Ascending aorta (tissue), 2 donors: Measurements from ENCODE around the gene NTN3. TPM values are rescaled to one million over a fixed set of nuclear protein-coding genes. Genes with fewer than 3 reads are reported as not detected.

Experiments used
- DNase-seq, 2 donors: peaks; one replicate each; pipeline ENCODE4 v3.0.0-alpha.2; 2019; ENCODE audit warnings: low spot score in 2 of 2
- H3K27ac ChIP-seq, 2 donors: fragments of 200-600 bp; sonication (generic); one replicate each; pipeline ENCODE4 v1.5.1; 2016 to 2017; ENCODE audit warnings: mild to moderate bottlenecking in 1 of 2
- H3K27me3 ChIP-seq: fragments of 200-600 bp; sonication (generic); one replicate; pipeline ENCODE4 v1.5.1; 2017
- H3K36me3 ChIP-seq, 2 donors: fragments of 200-600 bp; sonication (generic); one replicate each; pipeline ENCODE4 v1.5.1; 2016
- H3K4me1 ChIP-seq, 2 donors: fragments of 200-600 bp; sonication (generic); one replicate each; pipeline ENCODE4 v1.5.1; 2016 to 2017; ENCODE audit warnings: mild to moderate bottlenecking in 1 of 2
- H3K4me3 ChIP-seq, 2 donors: fragments of 200-600 bp; sonication (generic); one replicate each; pipeline ENCODE4 v1.5.1; 2016 to 2017; ENCODE audit warnings: mild to moderate bottlenecking in 1 of 2
- H3K9me3 ChIP-seq, 2 donors: fragments of 200-600 bp; sonication (generic); one replicate each; pipeline ENCODE4 v1.5.1; 2016
- intact Hi-C: fragments of 100-400 bp; cut with DNase I; formaldehyde crosslinking; loops from one replicate; pipeline ENCODE4 v1.15.1; 2023
- total RNA-seq: library from RNA; depleted of rRNA; stranded (reverse); fragments of >200 nt; gene quantifications from one replicate; pipeline ENCODE4 v1.1.0, GENCODE V29; 2016
- TF ChIP-seq, protein P1 (sequence below), 3 experiments: fragments of 200-600 bp in 2 of 3; fragments of 450-650 bp in 1 of 3; sonication (generic) in 2 of 3; IDR thresholded peaks; one replicate each; pipeline ENCODE4 v1.5.1; 2016 to 2019; ENCODE audit warnings: antibody characterized with exemption in 3 of 3, mild to moderate bottlenecking in 1 of 3, moderate library complexity in 1 of 3

The NTN3 gene
- total RNA-seq, 1 donor from 2014 or later, result not detected

DNA sequence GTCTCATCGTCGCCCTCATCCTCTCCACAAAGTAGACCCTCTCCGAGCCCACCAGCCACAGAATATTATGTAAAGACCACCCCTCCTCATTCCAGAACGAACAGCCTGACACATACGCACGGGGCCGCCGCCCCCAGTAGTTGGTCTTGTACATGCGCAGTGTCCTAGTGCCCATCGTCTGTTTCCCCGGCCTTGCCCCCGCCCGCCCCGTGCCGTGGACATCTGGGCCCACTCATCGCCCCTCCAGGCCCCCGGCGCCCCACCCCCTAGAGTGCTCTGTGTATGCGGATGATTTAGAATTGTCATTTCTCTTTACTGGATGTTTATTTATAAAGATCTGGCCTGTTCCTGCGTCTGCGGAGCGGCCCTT is 48.6 kb downstream of the NTN3 start:
- intact Hi-C loops, result loop anchor here (10.0 kb wide), 2 partner anchors 255 to 555 kb away; partner anchors contain the start of genes ELOB, RNF151 and RPS2
- peak overlapping the region; percentile 77 to 80 for H3K27ac ChIP-seq
- no peaks in the 10 kb centered on the region for H3K27me3 ChIP-seq
- H3K36me3 ChIP-seq, result peaks cover 6 to 25% of the 10 kb centered on the region in 2 donors
- TF ChIP-seq, protein P1, sequence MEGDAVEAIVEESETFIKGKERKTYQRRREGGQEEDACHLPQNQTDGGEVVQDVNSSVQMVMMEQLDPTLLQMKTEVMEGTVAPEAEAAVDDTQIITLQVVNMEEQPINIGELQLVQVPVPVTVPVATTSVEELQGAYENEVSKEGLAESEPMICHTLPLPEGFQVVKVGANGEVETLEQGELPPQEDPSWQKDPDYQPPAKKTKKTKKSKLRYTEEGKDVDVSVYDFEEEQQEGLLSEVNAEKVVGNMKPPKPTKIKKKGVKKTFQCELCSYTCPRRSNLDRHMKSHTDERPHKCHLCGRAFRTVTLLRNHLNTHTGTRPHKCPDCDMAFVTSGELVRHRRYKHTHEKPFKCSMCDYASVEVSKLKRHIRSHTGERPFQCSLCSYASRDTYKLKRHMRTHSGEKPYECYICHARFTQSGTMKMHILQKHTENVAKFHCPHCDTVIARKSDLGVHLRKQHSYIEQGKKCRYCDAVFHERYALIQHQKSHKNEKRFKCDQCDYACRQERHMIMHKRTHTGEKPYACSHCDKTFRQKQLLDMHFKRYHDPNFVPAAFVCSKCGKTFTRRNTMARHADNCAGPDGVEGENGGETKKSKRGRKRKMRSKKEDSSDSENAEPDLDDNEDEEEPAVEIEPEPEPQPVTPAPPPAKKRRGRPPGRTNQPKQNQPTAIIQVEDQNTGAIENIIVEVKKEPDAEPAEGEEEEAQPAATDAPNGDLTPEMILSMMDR (IDR thresholded peaks at IDR 0.05), result no peak
- H3K4me1 ChIP-seq, result peaks cover 12 to 56% of the 10 kb centered on the region in 2 donors
- H3K4me3 ChIP-seq, result peak overlapping the region; percentile 19 to 87
- H3K9me3 ChIP-seq, result no peaks in the 10 kb centered on the region
- no peak for DNase-seq

DNA sequence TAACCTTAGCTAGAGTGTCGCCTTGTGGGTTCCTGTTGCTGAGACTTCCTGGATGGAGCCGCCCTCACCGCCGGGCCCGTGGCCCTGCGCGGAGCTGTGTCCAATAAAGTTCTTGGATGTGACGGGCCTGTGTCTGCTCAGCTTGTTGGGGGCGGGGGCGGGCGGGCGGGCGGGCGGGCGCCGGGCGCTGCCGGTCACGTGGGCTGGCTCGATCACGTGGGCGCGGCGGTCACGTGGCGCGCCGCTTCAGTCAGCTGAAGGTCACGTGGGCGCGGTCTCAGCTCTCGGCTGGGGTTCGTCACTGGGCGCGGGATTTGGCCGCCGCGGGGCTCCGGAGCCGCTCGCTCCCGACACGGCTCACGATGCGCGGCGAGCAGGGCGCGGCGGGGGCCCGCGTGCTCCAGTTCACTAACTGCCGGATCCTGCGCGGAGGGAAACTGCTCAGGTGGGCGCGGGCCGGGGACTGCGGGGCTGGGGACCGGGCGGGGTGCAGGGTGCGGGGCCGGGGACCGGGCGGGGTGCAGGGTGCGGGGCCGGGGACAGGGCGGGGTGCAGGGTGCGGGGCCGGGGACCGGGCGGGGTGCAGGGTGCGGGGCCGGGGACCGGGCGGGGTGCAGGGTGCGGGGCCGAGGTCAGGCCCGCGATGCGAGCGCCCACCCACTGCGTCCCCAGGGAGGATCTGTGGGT is 49.1 kb downstream of the NTN3 start, which contains the start of gene AMDHD2:
AMDHD2 (plus strand) TSS at position 275 of the 687 bp plus-strand sequence; CDS start at position 363, 88 bp downstream.
- H3K27ac ChIP-seq, result peak within 1 kb of the TSS; percentile 77 to 80
- H3K4me1 ChIP-seq, result peaks cover 12 to 51% of the 10 kb centered on the region in 2 donors
- intact Hi-C loops, result no loop called here
- peak in 1 of 2 donors; percentile 93 for DNase-seq
- peak within 1 kb of the TSS; percentile 83 to 87 for H3K4me3 ChIP-seq
- no peaks in the 10 kb centered on the region for H3K9me3 ChIP-seq
- H3K27me3 ChIP-seq, result no peaks in the 10 kb centered on the region
- TF ChIP-seq, protein P1 (IDR thresholded peaks at IDR 0.05), result no peak
- H3K36me3 ChIP-seq, result peaks cover 12 to 30% of the 10 kb centered on the region in 2 donors

DNA sequence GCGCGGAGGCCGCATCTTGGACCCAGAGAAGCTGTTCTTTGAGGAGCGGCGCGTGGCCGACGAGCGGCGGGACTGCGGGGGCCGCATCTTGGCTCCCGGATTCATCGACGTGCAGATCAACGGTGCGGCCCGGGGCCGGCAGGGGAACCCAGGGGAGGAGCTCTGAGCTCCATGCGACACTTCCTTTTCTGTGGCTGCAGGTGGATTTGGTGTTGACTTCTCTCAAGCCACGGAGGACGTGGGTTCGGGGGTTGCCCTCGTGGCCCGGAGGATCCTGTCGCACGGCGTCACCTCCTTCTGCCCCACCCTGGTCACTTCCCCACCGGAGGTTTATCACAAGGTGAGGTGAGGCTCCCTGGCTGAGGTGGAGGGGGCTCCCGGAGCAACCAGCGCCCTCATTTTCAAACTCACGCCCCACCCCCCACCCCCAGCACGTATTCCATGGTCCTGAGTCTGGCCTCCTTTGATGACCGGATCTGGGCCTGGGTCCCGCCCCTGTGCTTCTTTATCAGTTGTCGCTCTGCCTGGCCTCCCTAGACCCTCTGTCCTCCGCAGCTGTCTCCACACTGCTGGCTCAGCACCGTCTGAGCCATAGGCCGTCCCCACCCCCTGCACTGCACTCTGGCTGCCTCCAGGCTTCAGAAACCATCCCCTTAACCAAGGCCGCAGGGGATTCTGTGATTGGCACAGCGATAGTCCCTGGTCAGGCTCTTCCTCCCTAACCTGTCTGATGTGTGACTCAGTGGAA is 49.9 kb downstream of the NTN3 start:
- Histone ChIP-seq H3K9me3 (no peaks in the 10 kb centered on the region), H3K4me1 (peaks cover 8 to 47% of the 10 kb centered on the region in 2 donors), H3K27ac (peak overlapping the region; percentile 51 to 77), H3K27me3 (no peaks in the 10 kb centered on the region), H3K4me3 (peak overlapping the region; percentile 83 to 87), H3K36me3 (peaks cover 12 to 33% of the 10 kb centered on the region in 2 donors)
- no peak for DNase-seq
- TF ChIP-seq, protein P1 (IDR thresholded peaks at IDR 0.05), result no peak
- intact Hi-C loops, result no loop called here

Other genes with a start within 250 kb of the NTN3 start
- 39.7 TPM for gene E4F1, start 247.7 kb upstream of the NTN3 start, total RNA-seq
- gene DNASE1L2, start 234.9 kb upstream of the NTN3 start, total RNA-seq, result not detected
- 10.9 TPM for gene ECI1, start 219.7 kb upstream of the NTN3 start, total RNA-seq
- gene RNPS1, start 203.2 kb upstream of the NTN3 start, total RNA-seq, result 134 TPM
- gene ABCA3, start 130.6 kb upstream of the NTN3 start, total RNA-seq, result 25.9 TPM
- 0.43 TPM for gene CCNF, start 41.9 kb upstream of the NTN3 start, total RNA-seq
- not detected for gene TEDC2, start 11.2 kb upstream of the NTN3 start, total RNA-seq
- 22.5 TPM for gene TBC1D24, start 3.8 kb downstream of the NTN3 start, total RNA-seq
- 91.9 TPM for gene ATP6V0C, start 42.7 kb downstream of the NTN3 start, total RNA-seq
- 16.1 TPM for gene AMDHD2, start 49.1 kb downstream of the NTN3 start, total RNA-seq
- not detected for gene CEMP1, start 60.1 kb downstream of the NTN3 start, total RNA-seq
- gene PDPK1, start 66.7 kb downstream of the NTN3 start, total RNA-seq, result 23.2 TPM
- 10.5 TPM for gene KCTD5, start 211.2 kb downstream of the NTN3 start, total RNA-seq
- gene PRSS27, start 248.9 kb downstream of the NTN3 start, total RNA-seq, result not detected